Anterior cingulate cortex (tissue), 58 donors: Measurements from ENCODE around the gene PDE1A.

Experiments
- DNase-seq, 58 donors: peaks; one replicate each; lab custom pipeline; 2025; lab: John Stamatoyannopoulos, UW

PDE1A gene

GRCh38 chr2:182224669-182225068, 202.2 kb downstream of the PDE1A start:
- DNase-seq = no peak

GRCh38 chr2:182220998-182221397, 205.8 kb downstream of the PDE1A start:
- no peak for DNase-seq

- DNase-seq = peak in 1 of 58 donors; percentile 7
These were observed 206.5 kb downstream of the PDE1A start for GRCh38 chr2:182220335-182220734.

- no peak for DNase-seq
These were observed 216.2 kb downstream of the PDE1A start for GRCh38 chr2:182210669-182211068.

GRCh38 chr2:182208421-182208820, 218.4 kb downstream of the PDE1A start:
- no peak for DNase-seq

- no peak for DNase-seq
These were observed 219.6 kb downstream of the PDE1A start for GRCh38 chr2:182207049-182207746.

- DNase-seq = no peak
These were observed 229.3 kb downstream of the PDE1A start for GRCh38 chr2:182197529-182197928.

GRCh38 chr2:182193291-182193690, 233.5 kb downstream of the PDE1A start:
- DNase-seq = no peak

GRCh38 chr2:182191061-182191460, 235.8 kb downstream of the PDE1A start:
- DNase-seq = no peak

GRCh38 chr2:182187130-182187529, 239.7 kb downstream of the PDE1A start:
- DNase-seq = no peak

- DNase-seq = peak in 2 of 58 donors; percentile 32 to 57
These were observed 240.6 kb downstream of the PDE1A start for GRCh38 chr2:182186132-182186735.

GRCh38 chr2:182182436-182182835, 244.4 kb downstream of the PDE1A start:
- no peak for DNase-seq

- no peak for DNase-seq
These were observed 245.5 kb downstream of the PDE1A start for GRCh38 chr2:182181381-182181780.

GRCh38 chr2:182179176-182179575, 247.7 kb downstream of the PDE1A start:
- DNase-seq = no peak

- no peak for DNase-seq
These were observed 252.8 kb downstream of the PDE1A start for GRCh38 chr2:182173944-182174622.

GRCh38 chr2:182170341-182170740, 256.5 kb downstream of the PDE1A start:
- DNase-seq = no peak

GRCh38 chr2:182167882-182168281, 259.0 kb downstream of the PDE1A start:
- no peak for DNase-seq

- DNase-seq = no peak
These were observed 260.0 kb downstream of the PDE1A start for GRCh38 chr2:182166841-182167240.

GRCh38 chr2:182166406-182166805, 260.4 kb downstream of the PDE1A start:
- DNase-seq = no peak

- no peak for DNase-seq
These were observed 261.6 kb downstream of the PDE1A start for GRCh38 chr2:182165202-182165601.

- no peak for DNase-seq
These were observed 262.1 kb downstream of the PDE1A start for GRCh38 chr2:182164686-182165085.

GRCh38 chr2:182163878-182164277, 263.0 kb downstream of the PDE1A start:
- peak in 1 of 58 donors; percentile 32 for DNase-seq
